GM12872 (cell line): ENCODE data around the gene MYL11.

Source experiments
- TF ChIP-seq, protein P1 (sequence below): IDR thresholded peaks from 3 replicates; pipeline ENCODE4 v1.5.1; 2011; ENCODE audit warnings: low read depth, mild to moderate bottlenecking, low read length, moderate library complexity; ENCODE audit not compliant: insufficient read depth

MYL11 gene

DNA sequence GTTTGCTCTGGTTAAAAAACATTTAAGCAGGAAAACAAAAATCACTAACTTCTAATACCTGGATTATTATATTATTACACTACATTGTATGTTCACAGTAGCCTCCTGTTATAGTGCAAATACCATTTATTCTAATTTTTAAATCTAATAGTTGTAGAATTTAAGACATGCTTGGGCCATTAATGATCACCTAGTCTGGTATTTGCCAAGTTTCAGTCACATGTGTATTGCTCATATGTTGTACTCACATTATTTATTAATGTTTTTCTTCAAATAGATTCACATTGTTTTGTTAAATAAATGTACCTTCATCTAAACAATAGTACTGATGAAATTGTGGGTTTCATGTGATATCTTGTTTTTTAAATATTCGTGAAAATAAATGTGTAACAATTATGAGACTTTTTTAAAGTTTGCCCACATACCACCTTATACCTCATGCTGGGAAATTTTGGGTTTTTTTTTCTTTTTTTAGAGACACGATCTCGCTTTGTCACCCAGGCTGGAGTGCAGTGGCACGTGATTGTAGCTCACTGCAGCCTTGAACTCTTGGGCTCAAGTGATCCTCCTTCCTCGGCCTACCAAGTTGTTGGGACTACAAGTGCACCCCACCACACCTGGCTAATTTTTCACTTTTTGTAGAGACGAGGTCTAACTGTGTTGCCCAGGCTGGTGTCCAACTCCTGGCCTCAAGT, 38.7 kb downstream of the MYL11 start:
- TF ChIP-seq, protein P1, sequence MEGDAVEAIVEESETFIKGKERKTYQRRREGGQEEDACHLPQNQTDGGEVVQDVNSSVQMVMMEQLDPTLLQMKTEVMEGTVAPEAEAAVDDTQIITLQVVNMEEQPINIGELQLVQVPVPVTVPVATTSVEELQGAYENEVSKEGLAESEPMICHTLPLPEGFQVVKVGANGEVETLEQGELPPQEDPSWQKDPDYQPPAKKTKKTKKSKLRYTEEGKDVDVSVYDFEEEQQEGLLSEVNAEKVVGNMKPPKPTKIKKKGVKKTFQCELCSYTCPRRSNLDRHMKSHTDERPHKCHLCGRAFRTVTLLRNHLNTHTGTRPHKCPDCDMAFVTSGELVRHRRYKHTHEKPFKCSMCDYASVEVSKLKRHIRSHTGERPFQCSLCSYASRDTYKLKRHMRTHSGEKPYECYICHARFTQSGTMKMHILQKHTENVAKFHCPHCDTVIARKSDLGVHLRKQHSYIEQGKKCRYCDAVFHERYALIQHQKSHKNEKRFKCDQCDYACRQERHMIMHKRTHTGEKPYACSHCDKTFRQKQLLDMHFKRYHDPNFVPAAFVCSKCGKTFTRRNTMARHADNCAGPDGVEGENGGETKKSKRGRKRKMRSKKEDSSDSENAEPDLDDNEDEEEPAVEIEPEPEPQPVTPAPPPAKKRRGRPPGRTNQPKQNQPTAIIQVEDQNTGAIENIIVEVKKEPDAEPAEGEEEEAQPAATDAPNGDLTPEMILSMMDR, result no peak

DNA sequence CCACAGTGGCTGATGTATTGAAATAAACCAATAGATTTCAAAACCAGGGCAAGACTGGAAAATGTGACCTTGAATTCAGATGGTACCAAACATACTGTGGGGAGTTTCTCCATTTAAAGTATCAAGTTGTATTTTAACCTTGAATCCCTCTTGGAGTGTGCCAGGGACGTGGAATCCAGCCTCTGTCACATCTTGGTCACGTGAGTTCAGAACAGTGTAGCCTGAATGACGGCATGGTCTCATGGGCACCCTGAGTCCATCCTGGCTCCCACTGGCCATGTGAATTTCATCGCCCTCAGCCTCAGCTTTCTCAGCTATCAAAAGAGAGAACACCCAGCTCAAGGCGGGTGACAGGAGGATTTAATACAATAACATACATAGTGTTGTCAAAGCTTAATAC, 39.6 kb downstream of the MYL11 start:
- TF ChIP-seq, protein P1, result no peak

DNA sequence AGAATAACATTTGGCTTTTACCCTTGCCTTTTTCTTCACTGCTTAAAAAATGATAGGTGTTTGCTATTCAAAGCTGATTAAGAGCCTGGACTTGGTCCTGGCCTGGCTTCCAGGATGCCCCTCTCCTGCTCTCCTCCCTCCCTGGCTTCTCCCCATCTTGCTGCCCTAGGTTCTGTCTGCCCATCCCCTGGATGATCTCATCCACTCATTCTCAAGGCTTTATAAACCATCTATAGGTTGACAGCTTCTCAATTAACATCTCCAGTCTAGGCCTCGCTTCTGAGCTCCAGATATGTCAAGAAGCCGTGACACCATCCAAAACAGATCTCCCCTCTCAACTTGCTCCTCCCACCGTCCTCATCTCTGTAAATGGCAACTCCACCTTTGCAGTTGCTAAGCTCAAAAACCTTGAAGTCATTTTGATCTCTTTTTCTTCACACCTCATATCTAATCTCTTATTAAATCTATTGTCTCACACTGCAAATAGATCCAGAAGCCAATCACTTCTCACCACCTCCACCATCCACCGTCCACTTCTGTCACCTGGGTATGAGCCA, 41.5 kb downstream of the MYL11 start:
- TF ChIP-seq, protein P1, result no peak

DNA sequence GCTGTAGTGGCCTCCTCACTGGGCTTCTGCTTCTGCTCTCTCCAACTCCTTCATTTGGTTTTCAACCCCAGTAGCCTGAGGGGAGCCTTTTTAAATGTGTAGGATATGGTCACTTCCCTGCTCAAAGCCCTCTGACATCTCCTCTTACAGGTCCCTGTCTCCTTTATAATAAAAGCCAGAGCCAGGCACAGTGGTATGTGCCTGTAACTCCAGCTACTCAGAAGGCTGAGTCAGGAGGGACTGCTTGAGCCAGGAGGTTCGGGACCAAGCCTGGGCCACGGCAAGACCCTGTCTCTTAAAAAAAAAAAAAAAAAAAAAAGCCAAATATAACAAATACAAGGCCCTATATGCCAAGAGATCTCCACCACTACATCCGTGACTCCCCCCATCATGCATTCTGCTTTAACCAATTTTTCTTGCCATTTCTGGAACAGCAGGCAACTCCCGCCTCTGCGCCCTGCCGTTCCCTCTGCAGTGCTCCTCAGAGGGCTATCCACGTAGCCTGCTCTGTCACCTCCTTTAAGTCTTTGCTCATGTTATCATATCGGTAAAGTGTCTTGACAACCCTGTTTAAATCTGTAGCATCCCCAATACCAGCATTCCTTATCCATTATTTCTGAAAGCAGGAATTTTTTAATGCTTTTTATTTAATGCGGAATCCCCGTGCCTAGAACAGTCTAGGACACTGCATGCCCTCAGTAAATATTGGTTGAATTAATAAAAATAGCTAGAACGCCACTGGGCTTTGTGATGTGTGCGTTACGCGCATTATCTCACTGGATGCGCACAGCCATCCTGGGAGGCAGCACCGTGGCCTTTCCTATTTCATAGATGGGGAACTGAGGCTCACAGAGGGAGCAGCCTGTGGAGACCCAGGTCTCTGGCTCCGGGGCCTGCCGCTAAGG, 42.3 kb downstream of the MYL11 start:
- TF ChIP-seq, protein P1, result no peak

DNA sequence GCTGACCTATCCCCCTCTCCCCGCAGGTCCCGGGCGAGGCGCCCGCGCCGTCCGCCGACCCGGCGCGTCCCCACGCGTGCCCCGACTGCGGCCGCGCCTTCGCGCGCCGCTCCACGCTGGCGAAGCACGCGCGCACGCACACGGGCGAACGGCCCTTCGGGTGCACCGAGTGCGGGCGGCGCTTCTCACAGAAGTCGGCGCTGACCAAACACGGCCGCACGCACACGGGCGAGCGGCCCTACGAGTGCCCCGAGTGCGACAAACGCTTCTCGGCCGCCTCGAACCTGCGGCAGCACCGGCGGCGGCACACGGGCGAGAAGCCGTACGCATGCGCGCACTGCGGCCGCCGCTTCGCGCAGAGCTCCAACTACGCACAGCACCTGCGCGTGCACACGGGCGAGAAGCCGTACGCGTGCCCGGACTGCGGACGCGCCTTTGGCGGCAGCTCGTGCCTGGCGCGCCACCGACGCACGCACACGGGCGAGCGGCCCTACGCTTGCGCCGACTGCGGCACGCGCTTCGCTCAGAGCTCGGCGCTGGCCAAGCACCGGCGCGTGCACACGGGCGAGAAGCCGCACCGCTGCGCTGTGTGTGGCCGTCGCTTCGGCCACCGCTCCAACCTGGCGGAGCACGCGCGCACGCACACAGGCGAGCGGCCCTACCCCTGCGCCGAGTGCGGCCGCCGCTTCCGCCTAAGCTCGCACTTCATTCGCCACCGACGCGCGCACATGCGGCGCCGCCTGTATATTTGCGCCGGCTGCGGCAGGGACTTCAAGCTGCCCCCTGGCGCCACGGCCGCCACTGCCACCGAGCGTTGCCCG, 43.1 kb downstream of the MYL11 start:
- TF ChIP-seq, protein P1, result peak; percentile 35; the same call in 2 of the 3 replicates

DNA sequence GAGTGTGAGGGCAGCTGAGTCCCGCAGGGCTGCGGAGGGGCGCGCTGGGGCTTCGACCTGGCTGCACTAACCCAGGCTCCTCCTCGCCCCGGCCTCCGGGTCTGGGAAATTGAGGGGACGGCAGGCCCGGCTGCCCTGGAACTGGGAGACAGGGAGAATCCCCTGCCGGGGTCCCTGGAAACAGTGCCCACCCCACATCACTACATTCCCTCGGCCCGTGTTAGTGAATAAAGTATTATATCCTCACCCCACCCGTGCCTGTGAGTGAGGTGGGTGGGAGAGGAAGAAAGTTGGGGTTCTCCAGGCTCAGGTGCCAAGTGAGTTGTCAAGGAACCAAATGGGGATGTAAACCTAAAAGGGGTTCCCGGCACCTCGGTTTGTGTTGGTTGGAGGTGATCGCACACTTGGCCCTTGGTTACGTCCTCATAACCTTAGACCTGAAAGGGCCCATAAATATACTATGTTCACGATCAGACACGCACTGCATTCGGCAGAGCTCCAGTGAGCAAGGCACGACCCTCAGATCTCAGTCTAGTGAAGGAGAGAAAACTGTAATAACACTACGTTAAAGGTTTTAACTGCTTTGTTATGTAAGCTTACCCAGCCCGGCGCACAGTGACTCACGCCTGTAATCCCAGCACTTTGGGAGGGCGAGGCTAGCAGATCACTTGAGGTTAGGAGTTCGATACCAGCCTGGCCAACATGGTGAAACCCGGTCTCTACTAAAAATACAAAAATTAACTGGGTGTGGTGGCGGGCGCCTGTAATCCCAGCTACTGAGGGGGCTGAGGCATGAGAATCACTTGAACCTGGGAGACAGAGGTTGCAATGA, 44.0 kb downstream of the MYL11 start:
- TF ChIP-seq, protein P1, result no peak
